ENCODE data around the gene SEC16B. TPM values are rescaled to one million over a fixed set of nuclear protein-coding genes. Genes with fewer than 3 reads are reported as not detected.
A peak's percentile ranks its signal among the peaks of the same experiment; 100 is the strongest.

The SEC16B gene
- total and polyA plus RNA-seq, 11 donors = 1.1 to 3.8 (median 2.3) TPM

GRCh38 chr1:177922209-177922608 lies 47.6 kb downstream of the SEC16B start:
- no peaks in the 10 kb centered on the region for H3K9me3 ChIP-seq
- ATAC-seq = no peak
- H3K27ac ChIP-seq = no peak overlapping the region
- no peaks in the 10 kb centered on the region for H3K27me3 ChIP-seq
- 90 to 96% (median 93%) methylated on average over 3 of the region's 3 CpGs for WGBS, 4 donors
- no peaks in the 10 kb centered on the region for H3K4me1 ChIP-seq
- no peaks in the 10 kb centered on the region for H3K36me3 ChIP-seq
- intact Hi-C loops (cut with DNase I) = no loop called here
- no peak for DNase-seq
- peak in 2 of 12 donors; percentile 29 to 34 for TF ChIP-seq CTCF (IDR thresholded peaks at IDR 0.05)
- no peak for TF ChIP-seq POLR2A (IDR thresholded peaks at IDR 0.05)
- H3K4me3 ChIP-seq = no peak overlapping the region

GRCh38 chr1:177921590-177921989 lies 48.3 kb downstream of the SEC16B start:
- no peak for DNase-seq
- H3K27ac ChIP-seq = no peak overlapping the region
- TF ChIP-seq POLR2A (IDR thresholded peaks at IDR 0.05) (no peak), CTCF (IDR thresholded peaks at IDR 0.05) (no peak)
- ATAC-seq = no peak
- no peaks in the 10 kb centered on the region for H3K36me3 ChIP-seq
- H3K4me1 ChIP-seq = no peaks in the 10 kb centered on the region
- H3K4me3 ChIP-seq = no peak overlapping the region
- 89 to 96% (median 91%) methylated on average over 4 of the region's 4 CpGs for WGBS, 4 donors
- intact Hi-C loops (cut with DNase I) = no loop called here
- no peaks in the 10 kb centered on the region for H3K9me3 ChIP-seq
- H3K27me3 ChIP-seq = peaks cover 0 to 1% (median 0%) of the 10 kb centered on the region in 9 donors

- Histone ChIP-seq H3K4me1 (no peaks in the 10 kb centered on the region), H3K27ac (no peak overlapping the region), H3K36me3 (no peaks in the 10 kb centered on the region), H3K9me3 (no peaks in the 10 kb centered on the region), H3K4me3 (no peak overlapping the region), H3K27me3 (peaks cover 0 to 5% (median 0%) of the 10 kb centered on the region in 9 donors)
- ATAC-seq = no peak
- TF ChIP-seq POLR2A (IDR thresholded peaks at IDR 0.05) (no peak), CTCF (IDR thresholded peaks at IDR 0.05) (no peak)
- DNase-seq = no peak
- intact Hi-C loops (cut with DNase I) = no loop called here
- 71 to 91% (median 79%) methylated on average over 2 of the region's 2 CpGs for WGBS, 4 donors
These were observed 49.8 kb downstream of the SEC16B start for GRCh38 chr1:177920091-177920490.

GRCh38 chr1:177915641-177916040 lies 54.2 kb downstream of the SEC16B start:
- ATAC-seq (no peak), DNase-seq (no peak)
- H3K36me3 ChIP-seq = no peaks in the 10 kb centered on the region
- H3K27ac ChIP-seq = no peak overlapping the region
- intact Hi-C loops (cut with DNase I) = loop anchor here in 1 of 10 donors (10.0 kb wide), 1 partner anchor 321 kb away; no protein-coding TSS in a partner anchor
- H3K4me1 ChIP-seq = no peaks in the 10 kb centered on the region
- no peak for TF ChIP-seq POLR2A (IDR thresholded peaks at IDR 0.05)
- no peak for TF ChIP-seq CTCF (IDR thresholded peaks at IDR 0.05)
- H3K9me3 ChIP-seq = no peaks in the 10 kb centered on the region
- H3K4me3 ChIP-seq = no peak overlapping the region
- H3K27me3 ChIP-seq = peaks cover 0 to 27% (median 0%) of the 10 kb centered on the region in 9 donors
- 91 to 96% (median 93%) methylated on average over 3 of the region's 3 CpGs for WGBS, 4 donors
